B cell (primary cell): ENCODE measurements around the gene ANAPC4. TPM values are rescaled to one million over a fixed set of nuclear protein-coding genes. Genes with fewer than 3 reads are reported as not detected.

ENCODE experiments used
- ATAC-seq: fragments of 200-7000 bp; cut with Tn5 transposase; one replicate; pipeline ENCODE4 v1.10.0; 2021; ENCODE audit warnings: low read depth, mild to moderate bottlenecking, moderate number of reproducible peaks, moderate library complexity
- CTCF ChIA-PET: fragments of 350-600 bp; sonication (Branson Sonifier 250); formaldehyde crosslinking; loops from one replicate; lab custom pipeline; 2021; ENCODE audit warnings: antibody characterized with exemption, inconsistent platforms; lab: Charles Lee
- POLR2A ChIA-PET: fragments of 350-600 bp; sonication (Branson Sonifier 250); formaldehyde crosslinking; loops from one replicate; lab custom pipeline; 2021; ENCODE audit warnings: antibody characterized with exemption; lab: Charles Lee
- DNase-seq: peaks from one replicate; pipeline ENCODE4 v3.0.0; 2013
- H2AFZ ChIP-seq: 2 replicates; pipeline ENCODE4 v1.6.1; 2012; ENCODE audit warnings: mild to moderate bottlenecking, low read depth, low read length; ENCODE audit not compliant: insufficient read depth, poor library complexity, severe bottlenecking
- H3K27ac ChIP-seq, 2 donors: 1 replicate in 1 of 2; 2 replicates in 1 of 2; pipeline ENCODE4 v1.5.1; 2012 to 2013; ENCODE audit warnings: low read length in 2 of 2, mild to moderate bottlenecking in 2 of 2, moderate library complexity in 1 of 2
- H3K27me3 ChIP-seq, 4 experiments: fragments of 200-600 bp in 1 of 4; sonication (generic) in 1 of 4; replicated peaks in 1 of 4; 1 replicate in 2 of 4; 2 replicates in 2 of 4; pipeline versions ENCODE4 v1.6.1 to v1.7.0; 2013 to 2016; ENCODE audit warnings: low read length in 3 of 4, mild to moderate bottlenecking in 2 of 4, mixed read lengths in 1 of 4, moderate library complexity in 1 of 4; ENCODE audit not compliant: insufficient read depth in 4 of 4, control insufficient read depth in 3 of 4; ENCODE audit errors: control extremely low read depth in 1 of 4
- H3K36me3 ChIP-seq, 2 experiments: replicated peaks in 1 of 2; 1 replicate in 1 of 2; 2 replicates in 1 of 2; pipeline versions ENCODE4 v1.6.1 to v1.7.1; 2013; ENCODE audit warnings: low read length in 1 of 2; ENCODE audit not compliant: insufficient read depth in 2 of 2, control insufficient read depth in 1 of 2; ENCODE audit errors: control extremely low read depth in 1 of 2, extremely low read depth in 1 of 2
- H3K4me1 ChIP-seq, 2 donors: fragments of 200-600 bp in 1 of 2; sonication (generic) in 1 of 2; 1 replicate in 1 of 2; 2 replicates in 1 of 2; pipeline versions ENCODE4 v1.5.1 to v1.6.1; 2013 to 2017; ENCODE audit warnings: low read length in 2 of 2; ENCODE audit not compliant: control insufficient read depth in 2 of 2, insufficient read depth in 2 of 2
- H3K4me2 ChIP-seq: replicated peaks from 2 replicates; pipeline ENCODE3; 2012; ENCODE audit warnings: mild to moderate bottlenecking, low read depth, low read length; ENCODE audit not compliant: poor library complexity, severe bottlenecking
- H3K4me3 ChIP-seq, 5 experiments: fragments of 200-600 bp in 1 of 5; sonication (generic) in 1 of 5; 1 replicate in 3 of 5; 2 replicates in 2 of 5; pipeline versions ENCODE4 v1.5.1 to v1.7.0; 2011 to 2016; ENCODE audit warnings: low read length in 4 of 5, mild to moderate bottlenecking in 4 of 5, low read depth in 2 of 5, control low read depth in 1 of 5, moderate library complexity in 1 of 5; ENCODE audit not compliant: insufficient read depth in 1 of 5; ENCODE audit errors: control extremely low read depth in 1 of 5, extremely low read depth in 1 of 5
- H3K79me2 ChIP-seq: fragments of 200-600 bp; sonication (generic); one replicate; pipeline ENCODE4 v1.6.0; 2016; ENCODE audit warnings: low read length; ENCODE audit not compliant: control insufficient read depth, insufficient read depth
- H3K9ac ChIP-seq: fragments of 200-600 bp; sonication (generic); 2 replicates; pipeline ENCODE4 v1.6.1; 2017; ENCODE audit warnings: mild to moderate bottlenecking, low read length, moderate library complexity
- H3K9me3 ChIP-seq, 3 donors: one replicate each; pipeline versions ENCODE4 v1.6.1 to v1.7.1; 2013; ENCODE audit warnings: low read length in 2 of 3; ENCODE audit not compliant: control insufficient read depth in 2 of 3, insufficient read depth in 1 of 3; ENCODE audit errors: control extremely low read depth in 1 of 3
- H4K20me1 ChIP-seq: 2 replicates; pipeline ENCODE4 v1.6.0; 2012; ENCODE audit warnings: mild to moderate bottlenecking, low read length; ENCODE audit not compliant: insufficient read depth, control insufficient read depth, poor library complexity, severe bottlenecking
- H3K27ac Mint-ChIP-seq: one replicate; pipeline ENCODE4 v1.8.0; 2021; ENCODE audit warnings: mixed read lengths
- H3K27me3 Mint-ChIP-seq: one replicate; pipeline ENCODE4 v1.8.0; 2021; ENCODE audit warnings: mixed read lengths
- H3K4me1 Mint-ChIP-seq: one replicate; pipeline ENCODE4 v1.8.0; 2021; ENCODE audit warnings: mixed read lengths
- H3K4me3 Mint-ChIP-seq: one replicate; pipeline ENCODE4 v1.8.0; 2021; ENCODE audit warnings: mixed read lengths
- H3K9me3 Mint-ChIP-seq: one replicate; pipeline ENCODE4 v1.8.0; 2022; ENCODE audit warnings: mixed read lengths; ENCODE audit not compliant: insufficient read depth
- CTCF ChIP-seq: fragments of 200-600 bp; IDR thresholded peaks from one replicate; pipeline ENCODE4 v1.8.0; 2022; ENCODE audit warnings: antibody characterized with exemption, mild to moderate bottlenecking
- EZH2 ChIP-seq: IDR thresholded peaks from 2 replicates; pipeline ENCODE4 v1.6.1; 2012; ENCODE audit warnings: borderline replicate concordance, low read depth, mild to moderate bottlenecking, moderate library complexity, low read length; ENCODE audit not compliant: insufficient read depth, poor library complexity, severe bottlenecking
- WGBS: methylation state at CpG from one replicate; pipeline ENCODE4 v1.1.5; 2013; ENCODE audit warnings: missing lambda C conversion rate; ENCODE audit not compliant: insufficient coverage; 5-methylcytosine and 5-hydroxymethylcytosine counted together
- intact Hi-C: fragments of 100-400 bp; cut with micrococcal nuclease; formaldehyde crosslinking; loops from one replicate; pipeline ENCODE4 v1.10.0; 2022
- polyA plus RNA-seq: library from polyadenylated mRNA; depleted of rRNA; stranded (reverse); fragments of >200 nt; gene quantifications from 2 replicates; pipeline ENCODE4 v1.2.3, GENCODE V29; 2012
- total RNA-seq, 2 donors: library from RNA; stranded (reverse); fragments of 120-200 nt in 1 of 2; gene quantifications; 1 replicate in 1 of 2; 2 replicates in 1 of 2; pipeline versions ENCODE4 v1.2.3 to v1.2.4, GENCODE V29; 2013 to 2022

ANAPC4 gene
- total and polyA plus RNA-seq, 2 donors (not counting 1 experiment from before 2014, with no cell fraction given): 18.4 to 52.6 TPM

- Mint-ChIP-seq H3K9me3 (no peaks in the 10 kb centered on the region), H3K27ac (no peak overlapping the region), H3K4me3 (no peak overlapping the region), H3K27me3 (no peaks in the 10 kb centered on the region), H3K4me1 (no peaks in the 10 kb centered on the region)
- intact Hi-C loops: no loop called here
- POLR2A ChIA-PET: no interaction called here
- DNase-seq: no peak
- Histone ChIP-seq H3K27ac (no peak overlapping the region), H3K79me2 (no peaks in the 10 kb centered on the region), H3K36me3 (no peaks in the 10 kb centered on the region), H3K4me2 (no peak overlapping the region), H3K27me3 (peaks cover 0 to 3% (median 1%) of the 10 kb centered on the region in 4 experiments), H4K20me1 (no peaks in the 10 kb centered on the region), H3K4me1 (no peaks in the 10 kb centered on the region), H3K9ac (no peak overlapping the region), H3K4me3 (no peak overlapping the region), H2AFZ (no peak overlapping the region), H3K9me3 (peaks cover 0 to 3% (median 0%) of the 10 kb centered on the region in 3 donors)
- CTCF ChIA-PET: no interaction called here
- TF ChIP-seq EZH2: no peak
- TF ChIP-seq CTCF: no peak
- ATAC-seq: no peak
- 86% methylated on average over 7 of the region's 9 CpGs for WGBS
These were observed 65.8 kb downstream of the ANAPC4 start for GRCh38 chr4:25442863-25443307.

DNA sequence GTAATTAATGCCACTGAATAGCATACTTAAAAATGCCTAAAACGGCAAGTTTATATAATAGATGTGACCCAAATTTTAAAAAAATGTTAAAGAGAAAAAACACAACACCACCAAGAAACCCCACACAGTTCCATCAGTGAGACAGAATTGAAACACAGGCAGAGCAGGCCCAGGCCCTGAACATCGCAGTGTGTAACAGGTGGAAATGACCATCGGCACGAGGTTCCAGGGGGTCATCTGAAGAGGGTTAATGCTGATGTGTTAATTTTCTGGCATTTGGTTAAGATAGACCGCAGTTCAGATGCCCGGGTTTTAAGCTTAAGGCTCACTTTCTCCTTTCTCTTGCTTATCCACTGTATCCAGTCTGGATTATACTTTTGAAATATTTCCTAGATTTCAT, 66.8 kb downstream of the ANAPC4 start:
- H2AFZ ChIP-seq: no peak overlapping the region
- Mint-ChIP-seq H3K27me3 (no peaks in the 10 kb centered on the region), H3K27ac (no peak overlapping the region), H3K4me3 (no peak overlapping the region), H3K4me1 (no peaks in the 10 kb centered on the region), H3K9me3 (no peaks in the 10 kb centered on the region)
- ChIA-PET POLR2A (no interaction called here), CTCF (no interaction called here)
- intact Hi-C loops: no loop called here
- TF ChIP-seq CTCF: no peak
- TF ChIP-seq EZH2: no peak
- no peak overlapping the region for H3K9ac ChIP-seq
- H3K4me3 ChIP-seq: no peak overlapping the region
- ATAC-seq: no peak
- no peaks in the 10 kb centered on the region for H4K20me1 ChIP-seq
- no CpG with 5 or more reads among the region's 6 CpGs for WGBS
- DNase-seq: no peak
- no peak overlapping the region for H3K27ac ChIP-seq
- no peaks in the 10 kb centered on the region for H3K36me3 ChIP-seq
- H3K27me3 ChIP-seq: peaks cover 0 to 3% (median 1%) of the 10 kb centered on the region in 4 experiments
- H3K4me2 ChIP-seq: no peak overlapping the region
- H3K9me3 ChIP-seq: peaks cover 0 to 1% (median 0%) of the 10 kb centered on the region in 3 donors
- H3K79me2 ChIP-seq: no peaks in the 10 kb centered on the region
- no peaks in the 10 kb centered on the region for H3K4me1 ChIP-seq
